H1 (cell line): ENCODE data around the gene KISS1.

Experiments
- CEBPB ChIP-seq: IDR thresholded peaks from 2 replicates; pipeline ENCODE4 v1.6.1; 2012; ENCODE audit warnings: low read depth, low read length
- CHD1 ChIP-seq: IDR thresholded peaks from 2 replicates; pipeline ENCODE4 v1.6.1; 2012; ENCODE audit warnings: low read depth, low read length, improper control_type of control experiment
- EP300 ChIP-seq, 2 experiments: IDR thresholded peaks; 1 replicate in 1 of 2; 2 replicates in 1 of 2; pipeline ENCODE4 v1.6.1; 2011 to 2012; ENCODE audit warnings: low read depth in 2 of 2, low read length in 2 of 2, mild to moderate bottlenecking in 2 of 2, borderline replicate concordance in 1 of 2, inconsistent platforms in 1 of 2, moderate library complexity in 1 of 2
- GABPA ChIP-seq: IDR thresholded peaks from 2 replicates; pipeline ENCODE4 v1.6.1; 2011; ENCODE audit warnings: mild to moderate bottlenecking, low read length, moderate library complexity, borderline replicate concordance; ENCODE audit not compliant: insufficient read depth
- NRF1 ChIP-seq: IDR thresholded peaks from 2 replicates; pipeline ENCODE4 v1.6.1; 2011; ENCODE audit warnings: mild to moderate bottlenecking, low read depth, low read length, improper control_type of control experiment
- SIN3A ChIP-seq, 2 experiments: IDR thresholded peaks in 1 of 2; conservative IDR thresholded peaks in 1 of 2; 2 replicates each; pipeline ENCODE4 v1.6.1; 2011 to 2012; ENCODE audit warnings: low read length in 2 of 2, improper control_type of control experiment in 1 of 2, low read depth in 1 of 2, mild to moderate bottlenecking in 1 of 2
- TBP ChIP-seq: IDR thresholded peaks from 2 replicates; pipeline ENCODE4 v1.6.1; 2011; ENCODE audit warnings: low read depth, low read length, improper control_type of control experiment
- YY1 ChIP-seq: IDR thresholded peaks from 2 replicates; pipeline ENCODE4 v1.6.1; 2011; ENCODE audit warnings: low read depth, mild to moderate bottlenecking, low read length
- TF ChIP-seq, protein P1 (sequence below), 3 experiments: IDR thresholded peaks; 1 replicate in 2 of 3; 2 replicates in 1 of 3; pipeline versions ENCODE4 v1.5.1 to v1.6.1; 2011; ENCODE audit warnings: low read length in 3 of 3, mild to moderate bottlenecking in 3 of 3, inconsistent platforms in 2 of 3, low read depth in 1 of 3, moderate library complexity in 1 of 3; ENCODE audit not compliant: insufficient read depth in 1 of 3; ENCODE audit errors: control extremely low read depth in 1 of 3

- TF ChIP-seq, protein P1, sequence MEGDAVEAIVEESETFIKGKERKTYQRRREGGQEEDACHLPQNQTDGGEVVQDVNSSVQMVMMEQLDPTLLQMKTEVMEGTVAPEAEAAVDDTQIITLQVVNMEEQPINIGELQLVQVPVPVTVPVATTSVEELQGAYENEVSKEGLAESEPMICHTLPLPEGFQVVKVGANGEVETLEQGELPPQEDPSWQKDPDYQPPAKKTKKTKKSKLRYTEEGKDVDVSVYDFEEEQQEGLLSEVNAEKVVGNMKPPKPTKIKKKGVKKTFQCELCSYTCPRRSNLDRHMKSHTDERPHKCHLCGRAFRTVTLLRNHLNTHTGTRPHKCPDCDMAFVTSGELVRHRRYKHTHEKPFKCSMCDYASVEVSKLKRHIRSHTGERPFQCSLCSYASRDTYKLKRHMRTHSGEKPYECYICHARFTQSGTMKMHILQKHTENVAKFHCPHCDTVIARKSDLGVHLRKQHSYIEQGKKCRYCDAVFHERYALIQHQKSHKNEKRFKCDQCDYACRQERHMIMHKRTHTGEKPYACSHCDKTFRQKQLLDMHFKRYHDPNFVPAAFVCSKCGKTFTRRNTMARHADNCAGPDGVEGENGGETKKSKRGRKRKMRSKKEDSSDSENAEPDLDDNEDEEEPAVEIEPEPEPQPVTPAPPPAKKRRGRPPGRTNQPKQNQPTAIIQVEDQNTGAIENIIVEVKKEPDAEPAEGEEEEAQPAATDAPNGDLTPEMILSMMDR (IDR thresholded peaks at IDR 0.05; ENCODE audit: control extremely low read depth in 1 of 3, insufficient read depth in 1 of 3, low read depth in 1 of 3, low read length in 3 of 3) = no peak
- TF ChIP-seq NRF1 (no peak), SIN3A (conservative IDR thresholded peaks at IDR 0.05 in 1 of 2, IDR thresholded peaks at IDR 0.05 in 1 of 2; ENCODE audit: low read depth in 1 of 2, low read length in 2 of 2) (no peak), YY1 (no peak), GABPA (no peak), EP300 (IDR thresholded peaks at IDR 0.05; ENCODE audit: borderline replicate concordance in 1 of 2, low read depth in 2 of 2, low read length in 2 of 2) (no peak), TBP (no peak), CHD1 (no peak), CEBPB (peak; percentile 96)
Observed at GRCh38 chr1:204190212-204191211, 5.8 kb downstream of the KISS1 start.
